ENCODE results near the gene FAM3B.
"Not testable (repeated sequence)": the region's sequence is repeated elsewhere in the genome, so short reads cannot be mapped to it uniquely, and the experiment has no call there.

FAM3B gene

DNA sequence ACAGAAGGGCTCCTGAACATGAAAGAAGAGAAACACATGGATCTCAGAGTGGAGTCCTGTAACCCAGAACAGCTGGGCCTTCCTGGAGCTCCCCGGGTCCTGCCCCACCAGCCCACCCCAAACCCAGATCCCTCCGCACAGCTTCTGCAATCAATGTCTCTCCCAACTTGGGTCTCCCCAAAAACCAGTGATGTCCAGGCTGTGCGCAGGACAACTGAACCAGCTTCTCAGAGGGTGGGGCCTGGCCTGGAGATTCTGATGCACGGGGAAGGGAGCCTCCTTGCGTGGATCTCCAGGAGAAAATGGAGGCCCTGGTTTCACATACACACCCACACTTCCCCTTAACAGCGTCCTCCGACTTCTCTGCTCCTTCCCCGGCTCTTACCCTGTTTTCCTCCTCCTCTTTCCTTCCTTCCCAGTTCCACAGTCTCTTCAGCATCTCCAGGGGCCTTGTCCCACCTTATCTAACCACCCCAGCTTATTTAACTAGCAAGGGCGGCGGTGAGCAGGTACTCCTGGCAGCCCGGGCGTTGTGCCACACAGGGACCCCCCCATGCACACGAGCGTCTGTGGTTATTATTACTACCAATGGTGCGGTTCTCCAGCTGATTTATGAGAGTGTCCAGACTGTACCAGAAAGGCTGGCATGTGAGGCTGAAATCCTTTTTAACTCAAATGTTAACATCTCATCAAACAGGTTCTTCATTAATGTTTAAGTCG, 34.0 kb downstream of the FAM3B start:
- no peak for DNase-seq

DNA sequence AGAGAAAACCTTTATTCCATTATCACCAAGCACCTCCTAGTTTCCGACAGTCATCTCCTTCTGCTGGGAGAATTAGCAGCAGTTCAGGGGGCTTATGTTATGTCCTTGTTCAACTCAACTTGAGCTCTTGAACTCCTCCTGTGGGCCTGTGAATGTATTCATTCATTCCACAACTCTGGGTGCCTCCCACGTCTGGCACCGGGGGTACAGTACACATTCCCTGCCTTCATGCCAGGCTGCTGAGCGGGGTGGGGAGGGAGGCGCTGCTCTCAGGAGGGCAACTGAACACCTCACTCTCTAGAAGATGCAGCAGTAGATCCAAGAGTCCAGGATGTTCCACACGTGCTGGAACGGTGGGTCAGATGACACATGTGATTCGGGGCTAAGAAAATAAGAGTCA, 40.9 kb downstream of the FAM3B start:
- no peak for DNase-seq

DNA sequence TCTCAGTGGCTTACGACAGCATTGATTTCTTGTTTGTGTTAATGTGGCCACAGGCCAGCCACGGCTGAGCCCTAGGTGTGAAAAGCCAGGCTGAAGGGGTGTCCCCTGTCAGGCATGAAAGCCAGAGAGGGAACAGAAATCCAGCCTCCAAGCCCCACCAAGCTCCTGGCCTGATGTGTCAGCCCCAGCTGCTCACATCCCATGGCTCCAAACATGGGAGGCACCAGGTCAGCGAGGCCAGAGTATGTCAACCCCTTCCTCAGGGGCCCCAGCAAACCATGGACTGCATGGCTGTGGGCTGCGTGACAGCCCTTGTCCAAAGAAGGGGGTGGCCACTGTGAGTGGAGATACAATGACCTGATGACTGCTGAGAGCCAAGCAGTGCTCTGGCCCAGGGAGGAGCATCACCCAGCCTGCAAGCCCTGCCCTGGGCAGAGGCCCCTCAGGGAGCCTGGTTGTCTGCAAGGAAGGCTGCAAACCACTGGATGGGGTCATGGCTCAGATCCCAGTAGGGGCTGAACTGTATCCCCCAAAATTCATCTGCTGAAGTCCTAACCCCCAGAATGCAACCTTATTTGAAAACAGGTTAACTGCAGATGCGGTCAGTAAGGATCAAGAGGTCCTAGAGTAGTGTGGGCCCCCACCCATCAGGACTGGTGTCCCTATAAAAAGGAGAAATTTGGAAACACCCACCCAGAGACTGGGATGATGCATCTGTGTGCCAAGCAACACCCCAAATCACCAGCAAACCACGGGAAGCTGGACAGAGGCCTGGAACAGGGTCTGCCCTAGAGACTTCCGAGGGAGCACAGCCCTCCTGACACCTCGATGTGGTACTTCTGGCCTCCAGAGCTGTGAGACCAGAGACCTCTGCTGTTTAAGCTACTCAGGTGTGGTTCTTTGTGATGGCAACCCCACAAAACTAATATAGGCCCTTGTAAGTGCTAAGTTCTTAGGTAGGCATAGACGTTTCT, 41.9 kb downstream of the FAM3B start:
- no peak for DNase-seq

DNA sequence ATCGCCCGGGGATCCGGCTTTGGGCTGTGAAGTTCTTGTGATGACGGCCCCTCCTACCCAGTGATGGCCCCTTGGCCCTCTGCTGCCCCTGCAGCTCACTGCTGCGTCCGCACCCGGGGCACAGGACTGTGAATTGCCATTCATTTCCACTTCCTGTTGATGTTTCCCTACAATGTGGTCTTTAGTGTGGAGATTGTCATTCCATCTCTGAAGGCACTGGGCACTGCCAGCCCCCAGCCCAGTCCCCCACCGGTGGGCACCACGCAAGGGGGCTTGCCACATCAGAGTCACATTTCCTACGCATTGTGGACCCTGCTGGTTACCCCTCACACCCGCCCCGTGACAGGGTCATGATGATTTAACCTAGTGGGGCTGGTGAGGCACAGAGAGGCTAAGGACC, 42.7 kb downstream of the FAM3B start:
- DNase-seq: no peak

DNA sequence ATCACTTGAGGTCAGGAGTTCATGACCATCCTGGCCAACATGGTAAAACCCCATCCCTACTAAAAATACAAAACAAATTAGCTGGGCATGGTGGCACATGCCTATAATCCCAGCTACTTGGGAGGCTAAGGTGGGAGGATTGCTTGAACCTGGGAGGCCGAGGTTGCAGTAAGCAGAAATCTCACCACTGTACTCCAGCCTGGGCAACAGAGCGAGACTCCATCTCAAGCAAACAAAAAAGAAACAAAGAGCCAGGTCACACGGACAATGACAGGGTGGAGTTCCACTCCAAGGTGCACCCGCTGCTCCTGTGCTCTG, 43.1 kb downstream of the FAM3B start:
- DNase-seq: not testable (repeated sequence)

DNA sequence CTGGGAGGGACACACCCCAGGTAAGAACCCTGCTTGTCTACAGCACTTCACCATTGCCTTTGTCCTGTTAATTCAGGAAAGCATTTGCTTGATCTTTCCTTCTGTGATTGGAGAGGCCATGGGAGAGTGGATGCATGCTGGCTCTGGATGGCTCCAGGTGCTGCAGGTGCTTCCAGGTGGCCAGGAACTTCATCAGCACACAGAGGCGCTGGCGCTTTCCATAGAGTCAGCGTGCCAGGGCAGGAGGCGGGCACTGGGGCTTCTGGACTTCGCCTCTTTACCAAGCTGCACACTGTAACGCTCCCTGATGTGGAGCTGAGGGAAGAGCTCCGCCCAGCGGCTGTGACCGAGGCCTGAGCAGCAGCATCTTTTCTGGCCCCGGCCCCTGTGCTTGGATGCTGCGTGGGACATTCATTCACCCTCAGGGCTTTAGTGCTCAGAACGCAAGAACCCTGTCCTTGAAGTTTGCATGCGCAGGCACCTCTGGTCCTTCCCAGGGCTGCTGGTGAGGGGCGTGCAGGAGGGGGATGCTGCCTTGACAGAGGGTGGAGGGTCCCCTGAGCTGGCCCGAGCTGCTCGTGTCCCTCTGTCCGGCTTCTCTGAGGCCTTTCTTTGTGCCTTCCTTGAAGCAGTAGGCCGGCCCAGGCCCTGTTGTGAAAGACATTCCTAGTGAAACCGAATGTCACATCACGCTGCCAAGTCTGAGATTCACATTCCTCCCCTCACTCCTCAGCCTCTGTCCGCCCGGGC, 43.6 kb downstream of the FAM3B start:
- DNase-seq: peak; percentile 54

DNA sequence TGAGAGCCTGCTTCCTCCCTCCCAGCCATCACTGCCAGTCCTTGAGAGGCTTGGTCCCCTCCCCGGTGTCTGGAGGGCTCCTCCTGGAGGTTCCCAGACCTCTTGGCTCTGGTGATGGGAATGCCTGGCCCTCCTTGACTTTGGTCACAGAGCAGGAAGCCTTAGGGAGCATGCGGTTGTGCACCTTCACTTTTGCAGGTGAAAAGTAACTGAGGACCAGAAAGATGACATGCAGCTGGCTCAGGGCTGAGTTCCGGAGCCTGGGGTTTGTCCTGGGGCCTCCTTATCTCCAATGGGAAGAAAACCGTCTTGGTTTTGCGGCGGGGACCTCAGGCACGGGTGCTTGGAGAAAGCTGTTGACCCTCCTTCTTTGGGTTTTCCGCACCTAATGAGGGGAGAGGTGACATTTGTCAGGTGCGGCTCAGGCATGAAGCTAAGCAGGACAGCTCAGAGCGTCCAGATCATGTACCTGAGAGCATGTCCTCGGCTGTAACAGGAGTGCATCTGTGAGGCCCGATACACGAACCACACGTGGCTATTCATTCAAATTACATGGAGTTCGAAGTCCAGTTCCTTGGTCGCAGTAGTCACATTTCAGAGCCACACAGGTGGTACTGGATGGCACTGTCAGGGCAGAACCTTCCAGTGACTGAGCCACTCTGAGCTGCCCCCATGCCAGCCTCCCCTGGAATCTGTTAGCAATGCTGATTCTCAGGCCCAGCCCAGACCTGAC, 44.6 kb downstream of the FAM3B start:
- no peak for DNase-seq

DNA sequence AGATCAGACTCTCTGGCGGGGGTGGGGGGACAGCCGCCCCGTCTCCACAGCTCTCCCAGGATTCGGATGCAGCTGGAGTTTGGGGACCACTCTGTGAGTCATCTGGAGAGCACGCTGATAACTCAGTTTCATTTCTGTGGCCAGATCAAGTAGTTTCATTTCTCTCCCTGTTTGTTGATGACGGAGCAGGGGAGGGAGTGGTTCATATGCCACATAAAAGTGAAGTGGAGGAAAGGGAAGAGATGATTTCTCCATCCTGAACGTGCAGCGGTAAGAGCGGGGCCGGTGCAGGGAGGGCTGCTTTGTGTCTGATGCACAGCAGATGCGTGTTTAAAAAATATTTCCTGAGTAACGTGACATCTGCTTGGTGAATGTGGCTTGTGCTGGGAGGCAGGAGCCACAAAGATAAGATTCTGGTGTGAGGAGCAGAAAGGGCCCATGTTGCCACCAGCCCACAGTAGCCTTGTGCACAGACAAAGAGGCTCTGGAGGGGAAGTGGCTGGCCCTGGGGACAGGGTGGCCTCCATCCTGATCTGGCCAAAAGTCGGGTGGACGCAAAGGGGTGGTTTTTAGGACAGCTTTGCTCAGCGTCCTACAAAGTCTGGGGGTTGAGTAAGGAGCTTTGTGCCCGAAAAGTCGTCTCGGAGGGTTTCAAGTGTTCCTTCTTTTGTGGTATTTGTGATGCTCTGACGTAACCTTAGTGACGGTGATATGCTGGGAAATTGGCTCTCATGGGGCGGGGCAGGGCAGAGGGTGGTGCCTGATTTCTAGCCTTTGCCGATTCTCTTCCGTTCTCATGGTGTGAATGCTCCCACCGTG, 45.4 kb downstream of the FAM3B start, which contains the start of gene MX2:
MX2 (plus strand) TSS at position 242 of the 819 bp plus-strand sequence. CDS start 14,880 bp downstream, outside the sequence.
- no peak for DNase-seq

DNA sequence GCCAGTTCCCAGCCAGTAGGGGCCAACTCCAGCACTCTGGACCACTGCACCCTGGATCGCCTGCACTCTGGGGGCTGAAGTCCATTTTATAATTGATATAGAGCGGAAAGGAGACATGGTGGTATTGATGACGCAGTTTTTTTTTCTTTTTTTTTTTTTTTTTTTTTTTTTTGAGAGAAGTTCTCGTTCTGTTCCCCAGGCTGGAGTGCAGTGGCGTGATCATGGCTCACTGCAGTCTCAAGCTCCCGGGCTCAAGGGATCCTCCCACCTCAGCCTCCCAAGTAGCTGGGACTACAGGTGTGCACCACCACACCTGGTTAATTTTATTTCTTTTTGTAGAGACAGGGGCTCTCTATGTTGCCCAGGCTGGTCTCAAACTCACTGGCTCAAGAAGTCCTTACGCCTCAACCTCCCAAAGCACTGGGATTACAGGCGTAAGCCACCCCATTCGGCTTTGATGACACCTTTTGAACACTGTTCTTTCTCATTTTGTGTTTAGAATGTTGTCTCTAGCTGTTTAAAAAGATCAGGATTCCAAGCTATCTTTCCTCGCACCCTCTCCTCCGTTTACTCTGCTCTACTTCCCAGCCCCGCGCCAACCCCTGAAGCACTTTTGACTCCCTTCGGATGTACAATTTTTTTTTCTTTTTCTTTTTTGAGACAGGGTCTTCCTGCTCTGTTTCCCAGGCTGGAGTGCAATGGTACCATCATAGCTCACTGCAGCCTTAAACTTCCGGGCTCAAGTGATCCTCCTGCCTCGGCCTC, 46.2 kb downstream of the FAM3B start:
- DNase-seq: no peak

DNA sequence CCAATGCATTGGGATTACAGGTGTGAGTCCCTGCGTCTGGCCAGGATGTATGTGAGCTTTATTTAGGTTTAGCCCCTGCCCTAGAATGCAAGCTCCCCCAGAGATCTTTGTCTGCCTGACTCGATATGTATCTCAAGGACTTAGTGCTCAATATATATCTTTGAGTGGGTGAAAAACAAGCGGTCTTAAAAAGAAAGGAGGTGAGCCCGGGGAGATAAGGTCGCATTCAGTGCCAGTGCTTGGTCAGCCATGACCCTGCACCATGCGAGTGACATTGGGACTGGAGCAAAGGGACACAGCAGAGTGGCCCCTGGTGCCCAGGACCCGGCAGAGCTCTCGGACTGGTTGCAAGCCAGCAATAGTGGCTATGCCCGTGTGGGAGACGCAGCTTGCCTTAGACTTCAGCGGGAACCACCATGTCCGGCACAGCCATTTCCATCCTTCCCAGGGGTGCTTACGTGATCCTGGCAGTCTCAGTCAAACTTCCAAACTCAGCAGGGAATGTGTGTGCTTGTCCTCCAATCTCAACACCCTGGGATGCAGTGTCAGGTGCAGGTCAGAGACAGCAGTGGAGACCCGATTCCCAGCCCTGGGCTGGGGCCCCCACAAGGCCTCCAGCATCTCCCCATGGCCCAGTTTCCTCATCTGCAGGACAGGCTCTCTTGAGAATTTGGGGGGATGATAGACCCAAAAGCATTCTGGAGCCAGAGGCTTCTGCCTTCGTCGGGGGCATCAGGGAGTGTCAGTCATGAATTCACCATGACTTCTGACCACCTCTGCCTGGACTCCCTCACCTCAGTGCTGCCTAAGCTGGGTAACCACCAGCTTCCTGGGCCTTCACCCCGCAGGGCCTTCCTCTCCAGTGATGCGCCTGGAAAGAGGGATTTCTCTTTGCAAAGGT, 47.0 kb downstream of the FAM3B start:
- no peak for DNase-seq

DNA sequence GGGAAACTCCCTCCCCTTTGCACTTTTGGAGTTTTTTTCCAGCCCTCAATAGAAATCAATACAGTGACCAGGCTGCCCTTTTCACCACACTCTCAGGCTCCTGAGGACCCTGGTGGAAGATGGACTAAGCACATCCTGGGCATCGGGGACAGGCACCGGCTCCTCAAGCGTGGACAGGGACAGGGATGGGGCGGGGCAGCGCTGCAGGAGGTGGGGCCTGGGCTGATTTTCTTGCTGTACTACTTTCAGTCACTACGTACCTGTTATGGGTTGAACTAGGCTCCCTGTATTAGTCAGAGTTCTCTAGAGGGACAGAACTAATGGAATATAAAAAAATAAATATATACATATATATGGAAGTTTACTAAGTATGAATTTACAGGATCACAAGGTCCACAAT, 47.7 kb downstream of the FAM3B start:
- DNase-seq: no peak

DNA sequence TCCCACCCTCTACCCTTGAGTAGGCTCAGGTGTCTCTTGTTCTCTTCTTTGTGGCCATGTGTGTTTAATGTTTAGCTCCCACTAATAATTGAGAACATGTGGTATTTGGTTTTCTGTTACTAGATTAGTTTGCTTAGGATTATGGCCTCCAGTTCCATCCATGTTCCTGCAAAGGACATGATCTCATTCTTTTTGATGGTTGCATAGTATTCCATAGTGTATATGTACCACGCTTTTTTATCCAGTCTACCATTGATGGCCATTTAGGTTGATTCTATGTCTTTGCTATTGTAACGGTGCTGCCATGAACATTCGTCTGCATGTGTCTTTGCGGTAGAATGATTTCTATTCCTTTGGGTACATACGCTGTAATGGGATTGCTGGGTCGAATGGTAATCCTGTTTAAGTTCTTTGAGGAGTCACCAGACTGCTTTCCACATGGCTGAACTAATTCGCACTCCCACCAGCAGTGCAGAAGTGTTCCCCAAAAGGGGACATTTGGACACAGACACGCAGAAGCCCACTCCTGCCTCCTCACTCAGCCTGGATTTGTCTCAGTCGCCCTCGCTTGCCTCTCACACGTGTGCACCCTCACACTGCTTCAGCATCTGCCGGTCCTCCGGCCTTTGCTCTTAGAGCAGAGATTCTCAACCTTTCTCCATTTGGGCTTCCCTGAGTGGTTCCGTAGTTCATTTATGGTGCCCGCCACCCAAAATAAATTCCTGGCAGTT, 48.9 kb downstream of the FAM3B start:
- DNase-seq: no peak

DNA sequence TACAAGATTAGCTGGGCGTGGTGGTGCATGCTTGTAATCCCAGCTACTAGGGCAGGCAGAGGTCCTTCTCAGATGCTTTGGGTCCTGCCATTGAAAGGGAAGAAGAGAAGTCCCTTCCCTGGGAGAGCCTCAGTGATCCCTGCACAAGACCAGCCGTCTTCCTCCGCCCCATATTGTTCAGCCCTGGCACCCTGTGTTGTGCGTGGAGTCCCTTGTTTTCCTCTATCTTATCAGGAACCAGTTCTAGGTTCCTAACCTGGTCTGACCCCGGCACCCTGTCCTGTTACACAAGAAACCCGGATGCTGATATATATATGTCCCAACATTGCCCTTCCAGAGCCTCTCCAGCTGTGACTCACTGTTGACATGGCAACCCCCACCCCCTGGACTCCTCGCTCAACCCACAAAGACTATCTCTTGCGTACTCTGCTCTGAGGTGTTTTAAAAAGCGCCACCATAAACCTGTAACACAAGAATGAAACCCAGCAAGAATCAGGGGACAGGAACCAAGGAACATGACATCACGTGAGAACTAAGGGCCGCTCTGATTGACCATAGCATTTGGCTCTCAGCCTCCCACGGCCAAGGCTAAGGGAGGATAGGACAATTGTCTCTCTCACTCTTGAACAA, 50.0 kb downstream of the FAM3B start:
- no peak for DNase-seq

DNA sequence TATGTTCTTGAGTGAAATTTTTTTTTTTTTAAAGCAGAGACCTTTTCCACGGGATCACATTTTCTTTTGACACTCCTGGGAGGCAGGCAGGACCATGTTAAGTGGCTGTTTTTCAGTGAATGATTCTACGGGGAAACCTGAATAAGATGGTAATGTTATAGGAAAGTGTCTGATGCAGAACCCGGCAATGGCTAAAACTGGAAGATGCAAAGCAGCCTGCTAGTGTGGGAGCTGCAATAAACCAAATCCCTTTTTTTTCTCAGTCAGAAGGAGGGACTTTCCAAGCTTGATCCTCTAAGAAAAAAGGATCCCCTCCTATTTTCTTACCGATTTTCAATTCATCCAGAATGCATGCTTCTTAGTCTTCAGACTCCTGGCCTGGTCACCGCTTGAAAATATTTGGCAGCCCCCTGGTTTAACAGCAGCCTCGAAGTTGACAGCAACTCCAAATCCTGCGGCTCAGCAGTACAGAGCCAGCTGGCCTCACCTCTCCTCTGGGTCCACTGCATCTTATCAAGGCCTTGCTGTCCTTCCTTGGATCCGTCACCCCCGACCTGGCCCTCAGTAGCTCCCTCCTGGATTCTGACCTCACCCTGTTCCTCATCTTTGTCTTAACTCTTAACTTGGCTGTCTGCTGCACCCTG, 50.8 kb downstream of the FAM3B start:
- no peak for DNase-seq

DNA sequence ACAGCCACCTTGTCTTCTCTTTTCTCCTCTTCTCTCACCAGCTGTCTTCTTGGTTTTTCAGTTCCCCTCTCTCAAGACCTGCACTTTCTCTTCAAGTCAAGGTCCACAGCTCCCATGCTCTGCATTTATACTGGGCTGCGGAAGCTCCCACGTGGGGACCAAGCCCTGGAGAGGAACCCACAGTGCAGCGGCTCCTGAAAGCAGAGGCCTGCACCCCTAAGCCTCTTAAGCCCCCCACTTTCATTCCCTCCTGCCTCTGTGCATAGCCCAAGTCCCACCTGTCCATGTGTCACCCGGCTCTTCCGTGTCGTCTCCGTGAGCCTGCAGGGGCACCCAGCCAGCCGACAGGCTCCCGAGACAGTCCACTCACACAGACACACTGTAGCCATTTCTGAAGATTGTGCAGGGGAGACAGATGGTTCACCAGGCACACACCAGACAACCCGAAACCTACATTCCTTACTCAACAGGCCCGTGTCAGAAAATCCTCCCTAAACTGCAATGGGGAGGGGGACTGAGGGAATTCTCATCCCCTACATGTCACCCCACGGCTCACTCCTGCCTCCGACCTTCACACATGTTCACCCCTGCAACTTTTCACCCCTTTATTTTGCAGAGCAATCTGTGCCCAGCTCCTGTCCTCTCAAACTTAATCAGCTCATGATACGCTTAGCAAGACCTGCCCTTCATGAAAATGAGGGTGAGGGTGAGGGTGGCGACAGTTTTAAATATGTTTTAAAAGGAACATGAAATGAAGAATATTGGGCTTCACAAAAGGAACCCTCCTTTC, 51.5 kb downstream of the FAM3B start:
- no peak for DNase-seq

DNA sequence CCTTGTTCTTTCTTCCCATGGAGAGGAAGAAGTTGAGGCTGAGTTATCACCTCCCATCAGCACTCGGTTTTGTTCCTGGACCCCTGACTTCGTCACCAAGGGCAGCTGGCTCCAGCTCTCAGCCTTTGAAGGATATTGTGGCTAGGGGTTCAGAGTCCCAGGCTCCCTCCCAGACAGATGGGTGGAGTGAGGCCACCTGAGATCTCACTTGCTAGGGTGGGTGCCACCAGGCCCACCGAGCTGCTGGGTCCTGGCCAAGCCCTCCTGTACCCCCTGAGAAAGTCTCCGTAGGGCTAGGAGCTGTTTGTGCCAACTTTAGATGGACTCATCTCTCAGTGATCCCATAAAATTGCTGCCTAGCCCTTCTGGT, 52.1 kb downstream of the FAM3B start:
- no peak for DNase-seq

Measured in NCI-H2029 treated with DMSO at 0.1 percent for 48 hours (cell line).